Mesodermal cell (in vitro differentiated cells): ENCODE measurements around the gene PNPLA3.
"Not testable (repeated sequence)": the region's sequence is repeated elsewhere in the genome, so short reads cannot be mapped to it uniquely, and the experiment has no call there.

Experiments
- H3K27ac ChIP-seq: 2 replicates; pipeline ENCODE4 v1.7.0; 2013; ENCODE audit warnings: mild to moderate bottlenecking, low read depth, low read length, moderate library complexity; ENCODE audit not compliant: severe bottlenecking
- H3K36me3 ChIP-seq: 2 replicates; pipeline ENCODE4 v1.7.1; 2013; ENCODE audit warnings: mild to moderate bottlenecking, low read length, moderate library complexity; ENCODE audit not compliant: control insufficient read depth, insufficient read depth
- H3K4me1 ChIP-seq: one replicate; pipeline ENCODE4 v1.7.1; 2013; ENCODE audit warnings: mild to moderate bottlenecking, low read length; ENCODE audit not compliant: insufficient read depth, control insufficient read depth, poor library complexity, severe bottlenecking
- H3K4me3 ChIP-seq: 2 replicates; pipeline ENCODE4 v1.7.0; 2013; ENCODE audit warnings: low read length, control low read depth, mild to moderate bottlenecking; ENCODE audit not compliant: insufficient read depth, poor library complexity, severe bottlenecking; ENCODE audit errors: extremely low read depth
- H3K9me3 ChIP-seq: 2 replicates; pipeline ENCODE4 v1.7.1; 2013; ENCODE audit warnings: mild to moderate bottlenecking, low read length, moderate library complexity; ENCODE audit not compliant: control insufficient read depth
- WGBS, 2 experiments: methylation state at CpG; one replicate each; pipeline ENCODE4 v1.1.5; 2013; ENCODE audit warnings: missing lambda C conversion rate in 2 of 2; ENCODE audit not compliant: insufficient coverage in 2 of 2; 5-methylcytosine and 5-hydroxymethylcytosine counted together

The PNPLA3 gene

DNA sequence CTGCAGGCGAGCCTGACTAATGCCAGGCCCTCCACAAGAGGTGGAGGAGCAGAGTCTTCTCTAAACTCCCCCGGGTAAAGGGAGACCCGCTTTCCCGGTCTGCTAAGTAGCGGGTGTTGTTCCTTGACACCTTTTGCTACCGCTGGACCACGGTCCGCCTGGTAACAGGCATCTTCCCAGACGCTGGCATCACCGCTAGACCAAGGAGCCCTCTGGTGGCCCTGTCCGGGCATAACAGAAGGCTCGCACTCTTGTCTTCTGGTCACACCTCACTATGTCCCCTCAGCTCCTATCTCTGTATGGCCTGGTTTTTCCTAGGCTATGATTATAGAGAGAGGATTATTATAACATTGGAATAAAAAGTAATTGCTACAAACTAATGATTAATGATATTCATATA lies 19.2 kb upstream of the PNPLA3 start:
- H3K9me3 ChIP-seq, H3K4me3 ChIP-seq, H3K27ac ChIP-seq, H3K36me3 ChIP-seq: not testable (repeated sequence)
- 33% methylated on average over 3 of the region's 12 CpGs; no CpG with 5 or more reads in 1 of the 2 experiments for WGBS, 2 experiments
- H3K4me1 ChIP-seq: peaks cover 10% of the 10 kb centered on the region

DNA sequence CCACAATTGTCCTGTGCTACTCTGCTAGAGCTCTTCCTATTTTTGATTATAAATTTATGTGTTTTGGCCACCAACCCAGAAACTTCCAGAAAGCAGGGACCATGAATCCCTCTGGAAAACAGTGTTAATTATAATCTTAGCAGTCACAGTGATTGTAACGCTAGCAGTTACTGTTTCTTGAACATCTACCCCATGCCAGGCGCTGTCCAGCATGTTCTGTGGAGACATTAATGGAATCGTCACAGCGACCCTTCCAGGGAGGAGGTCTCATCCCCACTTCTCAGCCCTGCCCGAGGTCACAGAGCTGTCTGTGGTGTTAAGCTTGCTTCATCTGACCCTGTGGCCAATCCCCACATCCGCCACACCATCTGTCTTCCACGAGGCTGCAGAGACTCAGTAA lies 17.9 kb upstream of the PNPLA3 start:
- H3K9me3 ChIP-seq: no peaks in the 10 kb centered on the region
- no peak overlapping the region for H3K4me3 ChIP-seq
- H3K36me3 ChIP-seq: no peaks in the 10 kb centered on the region
- WGBS, 2 experiments: 88% methylated on average over 4 to 5 of the region's 7 CpGs
- no peak overlapping the region for H3K27ac ChIP-seq
- H3K4me1 ChIP-seq: peaks cover 10% of the 10 kb centered on the region

DNA sequence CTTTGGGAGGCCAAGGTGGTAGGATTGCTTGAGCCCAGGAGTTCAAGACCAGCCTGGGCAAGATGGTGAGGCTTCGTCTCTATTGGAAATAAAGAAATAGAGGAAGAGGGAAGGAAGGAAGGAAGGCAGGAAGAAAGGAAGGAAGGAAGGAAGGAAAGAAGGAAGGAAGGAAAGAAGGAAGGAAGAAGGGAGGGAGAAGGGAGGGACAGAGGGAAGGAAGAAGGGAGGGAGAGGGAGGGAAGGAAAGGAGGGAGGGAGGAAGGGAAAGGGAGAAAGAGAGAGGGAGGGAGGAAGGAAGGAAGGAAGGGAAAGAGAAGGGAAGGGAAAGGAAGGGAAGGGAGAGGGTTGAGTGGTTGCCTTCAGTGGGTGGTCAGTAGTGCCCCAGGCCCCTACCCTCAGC lies 13.9 kb upstream of the PNPLA3 start:
- Histone ChIP-seq H3K9me3 (no peaks in the 10 kb centered on the region), H3K4me1 (no peaks in the 10 kb centered on the region), H3K36me3 (no peaks in the 10 kb centered on the region), H3K27ac (no peak overlapping the region), H3K4me3 (no peak overlapping the region)
- 90 to 100% methylated on average over 1 of the region's 1 CpG for WGBS, 2 experiments

DNA sequence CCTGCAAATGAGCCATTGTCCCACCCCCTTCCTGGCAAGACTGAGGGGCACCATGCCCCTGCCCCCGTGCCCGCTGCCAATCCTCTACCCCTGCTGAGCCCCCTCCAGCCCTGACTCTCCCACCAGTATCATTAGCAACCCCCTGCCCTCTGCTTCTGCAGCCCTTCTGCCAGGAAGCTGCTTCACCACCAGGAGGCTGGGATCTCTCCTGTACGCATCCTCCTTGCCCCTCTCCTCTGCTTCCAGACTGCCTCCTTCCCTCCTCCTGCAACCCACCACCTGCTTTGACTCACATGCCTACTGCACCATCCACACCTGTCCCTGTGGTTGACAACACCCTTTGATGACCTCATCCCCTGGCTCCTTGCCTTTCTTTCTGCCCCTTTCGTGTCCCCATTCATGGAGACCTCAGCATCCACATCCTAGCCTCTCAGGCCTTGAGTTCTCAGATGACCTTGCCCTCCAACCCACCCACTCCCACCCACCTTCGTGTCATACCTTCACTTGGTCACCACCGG lies 13.4 kb upstream of the PNPLA3 start:
- 59 to 81% methylated on average over 4 to 6 of the region's 6 CpGs for WGBS, 2 experiments
- Histone ChIP-seq H3K4me1 (no peaks in the 10 kb centered on the region), H3K4me3 (no peak overlapping the region), H3K27ac (no peak overlapping the region), H3K36me3 (no peaks in the 10 kb centered on the region), H3K9me3 (no peaks in the 10 kb centered on the region)

DNA sequence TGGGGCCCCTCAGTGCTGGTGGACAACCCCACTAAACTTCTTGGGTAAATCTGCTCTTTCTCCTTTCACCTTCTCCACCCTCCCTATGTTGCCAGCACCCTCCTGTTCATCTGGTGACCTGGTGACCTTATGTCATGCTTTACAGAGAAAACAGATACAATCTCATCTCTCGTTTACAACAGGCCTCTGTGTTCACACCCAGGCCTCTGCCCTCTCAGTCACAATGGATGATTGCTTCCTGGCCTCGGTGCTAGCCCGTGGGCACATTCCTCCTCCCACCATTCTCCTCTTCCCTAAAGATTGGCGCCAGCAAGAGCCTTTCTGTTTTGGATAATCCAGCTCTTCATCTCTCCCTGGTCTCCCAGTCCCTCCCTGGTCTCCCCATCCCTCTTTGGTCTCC lies 12.3 kb upstream of the PNPLA3 start:
- H3K4me1 ChIP-seq: peaks cover 2% of the 10 kb centered on the region
- no peak overlapping the region for H3K27ac ChIP-seq
- WGBS, 2 experiments: 62 to 66% methylated on average over 4 of the region's 4 CpGs
- no peak overlapping the region for H3K4me3 ChIP-seq
- no peaks in the 10 kb centered on the region for H3K36me3 ChIP-seq
- no peaks in the 10 kb centered on the region for H3K9me3 ChIP-seq

DNA sequence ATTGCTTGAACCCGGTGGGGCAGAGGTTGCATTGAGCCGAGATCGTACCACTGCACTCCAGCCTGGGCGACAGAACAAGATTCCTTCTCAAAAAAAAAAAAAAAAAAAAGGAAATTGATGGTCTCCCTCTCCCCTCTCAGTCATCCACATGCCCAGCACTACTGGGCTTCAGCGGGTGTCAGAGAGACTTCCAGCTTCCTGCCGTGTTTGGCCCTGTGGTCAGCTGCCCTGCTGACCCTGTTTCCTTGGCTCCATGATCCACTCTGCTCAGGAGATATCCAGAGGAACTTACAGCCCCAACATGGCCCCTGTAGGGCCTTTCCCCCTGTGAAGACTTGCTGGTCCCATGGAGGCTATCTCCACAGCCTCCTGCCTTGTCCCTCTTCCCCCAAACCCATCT lies 6.1 kb upstream of the PNPLA3 start:
- Histone ChIP-seq H3K4me1 (peaks cover 17% of the 10 kb centered on the region), H3K9me3 (no peaks in the 10 kb centered on the region), H3K4me3 (no peak overlapping the region), H3K36me3 (no peaks in the 10 kb centered on the region), H3K27ac (no peak overlapping the region)
- WGBS, 2 experiments: 93 to 94% methylated on average over 2 to 3 of the region's 6 CpGs

DNA sequence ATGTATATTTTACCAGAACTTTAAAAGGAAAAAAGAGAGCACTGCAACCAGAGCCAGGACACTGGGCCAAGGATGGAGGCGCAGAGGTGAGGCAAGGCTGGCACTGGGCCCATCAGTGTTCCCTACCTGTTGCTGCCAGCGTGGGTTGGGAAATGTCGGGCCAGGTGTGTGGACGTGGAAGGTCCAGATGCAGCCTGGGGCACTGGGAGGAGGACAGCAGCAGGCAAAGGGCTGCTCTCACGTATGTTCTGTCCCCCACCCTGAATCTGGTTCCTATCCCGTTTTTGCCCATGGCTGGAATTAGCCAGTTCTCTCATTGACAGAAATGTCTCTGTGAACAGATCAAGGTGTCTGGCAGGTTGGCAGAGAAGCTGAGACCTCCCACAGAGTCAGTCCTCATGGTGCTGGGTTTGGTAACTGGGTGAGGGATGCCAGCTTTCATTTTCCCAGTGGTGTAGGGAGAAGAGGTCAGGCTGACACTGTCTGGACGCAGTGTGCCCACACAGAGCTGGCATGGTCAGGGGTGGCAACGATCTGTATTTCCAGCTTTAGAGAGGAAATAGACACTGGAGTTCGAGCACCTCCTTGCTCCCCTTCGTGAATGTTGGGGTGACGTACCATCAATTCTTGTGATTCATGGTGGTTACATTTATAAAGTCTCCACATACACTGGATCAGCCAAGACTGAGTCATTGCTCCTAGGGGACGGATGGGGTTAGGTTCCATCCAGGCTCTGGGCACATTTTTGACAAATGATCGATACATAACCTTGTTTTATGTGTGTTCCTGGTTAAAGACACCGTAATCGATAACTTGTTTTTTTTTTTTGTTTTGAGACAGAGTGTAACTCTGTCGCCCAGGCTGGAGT lies 4.3 kb upstream of the PNPLA3 start:
- H3K9me3 ChIP-seq: no peaks in the 10 kb centered on the region
- no peak overlapping the region for H3K4me3 ChIP-seq
- no peak overlapping the region for H3K27ac ChIP-seq
- no peaks in the 10 kb centered on the region for H3K36me3 ChIP-seq
- peaks cover 22% of the 10 kb centered on the region for H3K4me1 ChIP-seq
- 92 to 93% methylated on average over 13 to 14 of the region's 16 CpGs for WGBS, 2 experiments

DNA sequence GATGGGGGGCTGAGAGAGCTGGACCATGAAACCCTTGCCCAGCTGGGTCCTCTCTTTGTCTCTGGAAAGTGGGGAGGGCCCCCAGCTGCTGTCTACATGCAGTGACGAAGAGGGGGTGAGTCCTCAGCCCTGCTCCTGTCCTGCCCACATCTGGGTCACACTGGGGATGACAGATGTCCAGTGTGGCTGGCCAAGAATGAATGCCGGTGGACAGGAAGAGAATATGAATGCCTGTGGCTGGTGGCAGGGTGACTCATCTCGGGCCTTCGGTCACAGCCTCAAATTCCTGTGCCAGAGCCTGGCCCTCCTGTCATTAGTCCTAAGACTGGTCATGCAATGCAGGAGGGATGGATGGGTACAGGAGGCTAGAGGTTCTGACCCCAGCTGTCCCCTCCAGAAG lies 2.2 kb upstream of the PNPLA3 start:
- Histone ChIP-seq H3K36me3 (peaks cover 3% of the 10 kb centered on the region), H3K9me3 (no peaks in the 10 kb centered on the region), H3K4me3 (no peak overlapping the region), H3K27ac (no peak overlapping the region), H3K4me1 (peaks cover 34% of the 10 kb centered on the region)
- WGBS, 2 experiments: 97 to 100% methylated on average over 2 to 4 of the region's 4 CpGs

DNA sequence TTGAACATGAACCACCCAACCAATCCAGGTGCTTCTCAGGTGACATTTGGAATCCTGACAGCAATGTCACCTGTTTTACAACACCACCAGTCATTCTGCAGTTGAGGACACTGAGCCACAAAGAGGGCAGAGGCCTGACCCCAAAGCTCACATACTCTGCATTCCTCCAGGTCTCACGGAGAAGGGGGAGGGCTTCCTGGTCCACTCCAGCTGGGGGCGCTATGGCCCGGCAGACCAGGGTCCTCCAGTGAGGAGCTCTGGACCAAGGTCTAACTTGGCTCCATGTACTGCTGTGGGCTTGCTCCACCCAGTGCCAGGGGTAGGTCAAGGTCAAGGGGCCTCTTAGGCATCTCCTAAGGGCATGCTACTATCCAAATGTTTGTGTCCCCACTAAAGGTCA lies 1.5 kb upstream of the PNPLA3 start:
- Histone ChIP-seq H3K9me3 (no peaks in the 10 kb centered on the region), H3K4me3 (no peak overlapping the region), H3K4me1 (peaks cover 34% of the 10 kb centered on the region), H3K36me3 (peaks cover 10% of the 10 kb centered on the region), H3K27ac (no peak overlapping the region)
- 85 to 86% methylated on average over 3 of the region's 3 CpGs for WGBS, 2 experiments

DNA sequence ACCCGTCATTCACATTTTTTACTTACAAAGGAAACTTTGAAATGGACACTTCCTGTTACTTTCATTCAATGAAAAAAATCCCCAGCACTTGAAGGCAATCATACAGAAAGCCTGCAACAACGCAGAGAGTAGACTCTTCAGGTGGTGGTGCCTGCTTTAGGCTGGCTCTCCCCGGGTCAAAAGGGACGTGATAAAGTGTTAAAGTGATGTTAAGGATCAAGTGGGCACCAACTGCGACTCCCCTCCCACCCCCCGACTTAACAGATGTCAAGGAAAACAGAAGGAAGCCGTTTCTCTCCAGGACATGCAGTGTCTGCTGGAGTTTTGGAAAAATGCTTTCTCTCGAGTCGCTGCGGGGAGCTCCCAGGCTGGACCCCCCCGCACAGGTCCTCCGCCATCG lies 414 bp upstream of the PNPLA3 start:
- H3K4me3 ChIP-seq: peak overlapping the region; percentile 29
- 50 to 57% methylated on average over 1 of the region's 13 CpGs for WGBS, 2 experiments
- H3K4me1 ChIP-seq: peaks cover 34% of the 10 kb centered on the region
- peak overlapping the region; percentile 57 for H3K27ac ChIP-seq
- no peaks in the 10 kb centered on the region for H3K9me3 ChIP-seq
- peaks cover 19% of the 10 kb centered on the region for H3K36me3 ChIP-seq

DNA sequence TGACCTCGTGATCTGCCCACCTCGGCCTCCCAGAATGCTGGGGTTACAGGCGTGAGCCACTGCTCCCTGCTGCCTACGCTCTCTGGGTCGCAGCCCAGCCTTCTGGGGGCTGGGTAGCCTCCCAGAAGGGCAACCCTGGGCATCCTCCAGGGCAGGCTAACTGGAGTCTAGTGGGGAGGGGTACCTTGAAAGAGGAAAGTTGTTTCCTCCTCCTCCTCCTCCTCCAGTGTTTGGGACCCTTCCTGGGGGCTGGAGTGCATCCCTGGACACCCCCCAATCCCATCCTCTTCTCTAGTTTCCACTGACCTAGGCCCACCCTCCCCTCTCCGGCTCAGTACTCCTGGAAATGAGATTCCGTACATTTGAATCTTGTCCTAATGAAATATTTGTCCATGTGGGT lies 1.3 kb downstream of the PNPLA3 start:
- no peaks in the 10 kb centered on the region for H3K9me3 ChIP-seq
- H3K36me3 ChIP-seq: peaks cover 34% of the 10 kb centered on the region
- 0 to 16% methylated on average over 2 to 4 of the region's 7 CpGs for WGBS, 2 experiments
- H3K27ac ChIP-seq: peak overlapping the region; percentile 62
- peak overlapping the region; percentile 90 for H3K4me3 ChIP-seq
- peaks cover 34% of the 10 kb centered on the region for H3K4me1 ChIP-seq
